Measurements from ENCODE around the gene PDE6C. TPM values are rescaled to one million over a fixed set of nuclear protein-coding genes. Genes with fewer than 3 reads are reported as not detected.

PDE6C gene
- polyA plus RNA-seq (2013, experiment 1 of 2; ENCODE audit: insufficient read length): 0.28 TPM
- 0.21 TPM for polyA plus RNA-seq (2013, experiment 2 of 2; ENCODE audit: insufficient read length)

DNA sequence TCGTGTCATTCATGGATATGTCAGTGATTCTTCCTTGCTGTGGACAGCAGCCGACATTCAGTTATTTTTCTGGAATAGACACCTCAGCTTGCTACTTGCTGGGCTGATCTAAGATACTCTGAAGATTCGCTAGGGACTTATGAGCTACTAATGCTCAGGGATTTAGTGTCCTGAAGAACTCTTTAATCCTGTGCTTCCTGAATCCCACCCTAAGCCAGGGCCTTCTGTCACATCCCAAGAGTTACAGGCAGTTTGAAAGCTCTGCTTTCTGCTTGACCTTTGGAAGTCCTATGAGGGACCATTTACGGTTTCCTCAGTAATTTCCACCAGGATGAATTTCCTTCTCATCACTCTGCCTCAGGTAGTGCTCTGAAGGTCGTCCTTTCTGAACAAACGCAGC lies at the start of gene PDE6C:
TSS of gene PDE6C (plus strand) at position 227 of the 400 bp plus-strand sequence. CDS start 189 bp downstream, outside the sequence.
- DNase-seq: no peak

DNA sequence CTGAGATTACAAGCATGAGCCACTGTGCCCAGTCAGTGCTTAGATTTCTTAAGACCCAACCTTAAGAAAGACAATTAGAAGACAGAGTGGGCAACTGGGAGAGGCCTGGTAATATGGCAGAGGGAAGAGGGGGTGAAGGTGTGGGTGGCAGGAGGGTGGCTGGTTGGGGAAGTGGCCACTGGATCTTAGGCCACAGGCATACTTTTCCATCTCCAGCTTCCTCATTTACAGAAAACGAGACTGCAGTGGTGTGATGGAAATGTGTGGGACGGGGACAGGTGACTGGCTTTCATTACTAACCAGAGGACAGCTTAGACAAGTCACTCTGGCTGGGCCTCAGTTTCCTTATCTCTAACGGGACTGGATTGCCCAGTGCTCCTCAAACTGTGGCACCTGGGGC lies 46.9 kb upstream of the PDE6C start:
- DNase-seq: no peak

DNA sequence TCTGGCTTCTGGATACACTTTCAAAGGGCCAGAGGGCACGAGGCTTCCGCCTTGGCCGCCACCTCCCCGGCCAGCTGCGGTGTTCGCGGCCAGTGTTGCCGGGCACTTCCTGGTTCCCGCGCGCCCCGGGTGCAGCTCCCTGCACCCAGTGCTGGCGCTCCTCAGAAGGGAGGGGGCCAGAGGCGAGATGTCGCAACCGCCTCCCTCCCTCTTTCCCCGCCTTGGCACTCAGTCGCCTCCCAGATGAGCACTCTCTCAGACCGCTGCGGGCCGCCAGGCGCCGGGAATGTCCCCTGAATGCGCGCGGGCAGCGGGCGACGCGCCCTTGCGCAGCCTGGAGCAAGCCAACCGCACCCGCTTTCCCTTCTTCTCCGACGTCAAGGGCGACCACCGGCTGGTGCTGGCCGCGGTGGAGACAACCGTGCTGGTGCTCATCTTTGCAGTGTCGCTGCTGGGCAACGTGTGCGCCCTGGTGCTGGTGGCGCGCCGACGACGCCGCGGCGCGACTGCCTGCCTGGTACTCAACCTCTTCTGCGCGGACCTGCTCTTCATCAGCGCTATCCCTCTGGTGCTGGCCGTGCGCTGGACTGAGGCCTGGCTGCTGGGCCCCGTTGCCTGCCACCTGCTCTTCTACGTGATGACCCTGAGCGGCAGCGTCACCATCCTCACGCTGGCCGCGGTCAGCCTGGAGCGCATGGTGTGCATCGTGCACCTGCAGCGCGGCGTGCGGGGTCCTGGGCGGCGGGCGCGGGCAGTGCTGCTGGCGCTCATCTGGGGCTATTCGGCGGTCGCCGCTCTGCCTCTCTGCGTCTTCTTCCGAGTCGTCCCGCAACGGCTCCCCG lies 45.7 kb upstream of the PDE6C start, which contains the start of gene FFAR4:
TSS of gene FFAR4 (plus strand) at position 231 of the 842 bp plus-strand sequence. CDS start at position 287, 56 bp downstream.
- DNase-seq: no peak

DNA sequence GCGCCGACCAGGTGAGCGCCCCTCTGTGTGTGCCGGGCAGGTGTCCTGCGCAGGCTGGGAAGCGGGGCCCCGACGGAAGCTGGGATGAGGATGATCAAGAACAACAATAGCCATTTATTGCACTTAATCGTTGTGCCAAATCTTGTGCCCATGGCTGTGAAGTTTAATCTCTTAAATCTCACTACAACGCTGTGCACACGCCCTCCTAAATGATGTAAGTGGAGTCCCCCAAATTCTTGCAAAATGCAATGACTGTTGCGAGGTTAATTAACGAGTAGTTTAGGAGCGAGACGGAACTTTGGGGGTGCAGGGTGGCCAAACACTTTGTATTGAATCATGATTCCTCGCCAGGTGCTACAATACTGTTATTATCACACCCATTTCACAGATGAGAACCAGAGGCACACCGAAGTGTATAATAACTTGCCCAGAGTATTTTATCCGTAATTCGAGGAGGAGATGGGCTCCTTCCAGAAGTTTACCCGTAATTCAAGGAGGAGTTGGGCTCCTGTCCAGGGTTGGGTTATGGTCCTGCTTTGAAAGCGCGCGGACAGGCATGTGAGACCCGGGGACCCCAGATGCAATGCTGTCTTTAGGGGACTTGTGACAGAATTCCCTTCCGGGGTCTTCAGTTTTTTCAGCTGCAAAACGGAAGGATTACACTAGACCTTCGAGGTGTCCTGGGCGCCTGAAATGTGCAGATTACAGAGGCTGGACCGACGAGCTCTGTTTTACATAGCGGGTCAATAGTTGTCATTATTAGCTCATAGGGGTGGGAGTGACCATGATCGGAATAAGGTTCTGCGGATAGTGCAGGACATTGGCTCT lies 44.8 kb upstream of the PDE6C start:
- DNase-seq: no peak

DNA sequence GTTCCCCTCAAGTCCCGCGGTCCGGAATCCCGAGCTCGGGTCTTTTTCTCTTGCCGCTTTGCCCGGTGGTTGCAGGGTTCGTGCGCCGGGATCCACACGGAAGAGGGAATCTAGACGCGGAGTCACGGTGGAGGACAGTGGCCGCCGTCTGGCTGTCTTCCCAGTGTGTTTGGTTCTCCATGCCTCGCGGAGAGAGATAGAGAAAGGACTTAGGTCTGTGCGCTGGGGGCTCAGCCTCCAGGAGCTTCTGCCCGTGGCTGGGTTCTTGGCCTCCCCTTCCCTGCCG lies 44.3 kb upstream of the PDE6C start:
- DNase-seq: no peak

DNA sequence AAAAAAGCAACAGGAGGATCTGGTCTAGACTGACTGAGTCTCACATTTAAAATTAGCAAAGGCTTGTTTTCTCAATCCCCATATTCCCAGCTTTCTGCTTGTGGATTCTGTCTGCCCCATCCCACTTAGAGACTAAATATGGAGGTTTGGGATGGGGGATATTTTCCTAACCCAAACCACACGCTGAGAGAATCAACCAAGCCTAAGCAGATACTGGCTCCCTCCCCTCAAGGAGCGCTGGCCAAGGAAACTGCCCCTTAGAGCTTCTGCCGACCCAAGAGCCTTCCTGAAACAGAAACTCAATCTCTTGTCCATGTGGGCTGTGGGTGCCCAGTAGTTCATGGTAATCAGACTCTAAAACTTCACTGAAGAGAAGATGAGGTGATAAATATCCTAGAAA lies 42.0 kb upstream of the PDE6C start:
- DNase-seq: no peak

DNA sequence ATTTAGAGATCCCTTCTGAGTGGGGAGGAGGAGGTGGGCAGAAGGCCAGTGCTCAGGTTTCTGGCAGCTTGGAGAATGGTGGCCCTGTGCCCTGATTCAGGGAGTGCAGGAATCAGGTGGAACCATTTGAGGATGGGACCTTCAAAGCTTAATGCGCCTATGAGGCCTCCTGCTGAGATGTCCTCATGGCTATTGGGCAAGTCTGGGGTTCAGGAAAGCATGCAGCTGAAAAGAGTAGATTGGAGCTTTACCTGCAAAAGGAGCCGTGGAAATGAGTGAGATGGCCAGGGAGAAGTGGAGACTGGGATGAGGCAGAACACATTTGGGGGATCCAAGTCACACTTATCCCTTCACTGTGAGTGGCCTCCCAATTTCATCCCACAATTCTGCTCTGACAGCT lies 39.7 kb upstream of the PDE6C start:
- no peak for DNase-seq

DNA sequence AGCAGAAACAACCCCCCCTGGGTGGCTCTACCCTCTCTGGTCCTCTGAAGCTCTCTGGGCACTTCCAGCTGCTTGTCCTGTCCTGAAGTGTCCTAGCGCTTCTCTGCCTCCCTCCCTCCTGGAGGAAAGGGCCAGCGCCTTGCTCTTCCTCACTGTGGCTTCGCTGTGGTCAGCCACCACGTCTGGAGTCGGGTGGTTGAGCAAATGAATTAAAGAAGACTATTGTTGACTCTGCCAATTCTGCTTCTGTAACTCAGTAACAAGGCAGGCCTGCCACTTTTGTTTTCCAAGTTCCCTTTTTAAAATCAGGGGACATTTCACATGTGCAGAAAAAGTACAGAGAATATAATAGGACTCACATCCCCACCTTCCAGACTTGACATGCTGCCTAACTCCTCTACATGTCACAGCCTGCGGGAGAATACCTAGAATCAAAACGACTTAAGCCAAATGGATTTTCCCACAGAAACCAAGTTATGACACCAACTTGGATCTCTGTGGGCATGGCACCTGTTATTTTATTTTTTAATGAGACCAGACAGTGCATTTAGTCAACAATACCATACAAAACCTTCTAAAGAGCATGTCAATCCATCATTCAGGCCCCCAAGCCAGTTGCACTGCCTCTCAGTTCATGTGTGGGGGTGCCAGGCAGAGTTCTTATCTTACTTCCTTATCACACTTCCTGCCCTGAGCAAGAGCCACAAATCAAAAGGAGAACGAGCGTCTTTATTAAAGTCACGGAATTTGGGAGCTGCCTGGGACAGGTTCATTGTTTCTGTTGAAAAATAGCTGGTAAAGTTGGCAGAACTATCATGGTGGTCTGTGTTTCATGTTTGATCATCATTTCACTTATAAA lies 39.1 kb upstream of the PDE6C start:
- DNase-seq: no peak

DNA sequence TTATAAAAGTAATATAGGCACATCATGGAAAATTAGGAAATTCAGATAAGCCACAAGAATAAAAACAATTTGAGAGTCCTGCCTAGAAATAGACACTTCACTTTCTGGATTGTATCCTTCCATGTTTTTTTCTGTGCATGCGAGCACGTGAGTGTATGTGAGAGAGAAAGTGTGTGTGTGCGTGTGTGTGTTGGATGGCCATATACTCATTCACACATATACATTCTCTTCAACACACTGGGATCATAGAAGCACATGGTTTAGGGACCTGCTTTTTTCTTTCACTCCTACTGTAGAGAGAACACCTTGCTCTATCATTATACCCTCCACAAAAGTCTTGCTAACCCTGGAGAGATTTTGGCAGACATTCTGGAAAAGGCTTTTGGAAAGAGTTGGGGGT lies 38.4 kb upstream of the PDE6C start:
- no peak for DNase-seq

DNA sequence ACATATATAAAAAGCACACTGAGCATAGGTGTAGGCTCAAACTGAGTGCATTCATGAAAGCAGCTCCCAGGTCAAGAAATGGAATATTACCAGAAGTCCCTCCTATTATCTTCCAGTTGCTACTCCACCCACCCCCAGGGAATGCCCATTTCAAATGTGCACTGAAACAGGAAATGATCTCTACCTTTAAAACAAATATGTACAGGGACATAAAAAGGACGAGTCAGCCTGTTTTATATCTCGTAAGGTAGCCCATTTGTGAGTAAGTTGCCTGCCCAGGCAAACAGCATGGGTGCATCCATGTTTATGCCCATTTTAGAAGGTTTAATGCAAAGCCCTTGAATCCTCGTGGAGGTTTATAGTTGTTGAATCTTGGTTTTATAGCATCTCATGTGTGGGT lies 35.4 kb upstream of the PDE6C start:
- DNase-seq: no peak

DNA sequence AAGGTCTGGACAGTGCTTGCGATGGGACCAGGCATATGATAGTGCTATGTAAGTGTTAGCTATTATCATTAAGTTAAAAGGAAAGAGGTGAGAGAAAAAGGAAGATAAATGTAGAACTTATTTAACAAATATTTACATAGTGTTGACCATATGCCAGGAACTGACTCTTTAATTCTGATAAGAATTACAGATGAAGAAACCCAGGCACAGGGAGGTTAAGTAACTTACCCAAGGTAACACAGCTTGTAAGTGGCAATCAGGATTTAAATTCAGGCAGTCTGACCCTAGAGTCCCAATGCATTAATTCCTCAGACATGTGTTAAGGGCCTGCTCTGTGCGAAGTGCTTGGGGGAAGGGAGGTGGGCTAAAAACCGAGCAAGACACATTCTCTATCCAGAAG lies 34.8 kb upstream of the PDE6C start:
- DNase-seq: no peak

DNA sequence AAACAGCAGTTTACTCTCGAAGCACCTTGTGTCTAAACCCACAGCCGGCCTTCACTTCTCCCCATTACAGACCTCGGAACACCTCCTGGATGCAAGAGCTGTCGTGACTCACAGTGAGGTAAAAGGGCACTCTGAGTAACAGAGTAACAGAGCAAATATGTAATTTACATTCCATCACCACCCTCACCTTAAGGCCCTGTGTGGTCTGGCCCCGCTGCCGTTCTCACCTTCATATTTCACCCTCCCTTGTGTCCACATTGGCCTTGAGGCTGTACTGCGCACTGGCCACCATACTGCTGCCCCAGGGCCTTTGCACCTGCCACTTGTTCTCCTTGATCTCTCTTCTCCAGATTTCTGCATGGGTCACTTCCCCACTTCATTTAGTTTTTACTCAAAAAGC lies 33.2 kb upstream of the PDE6C start:
- DNase-seq: no peak

DNA sequence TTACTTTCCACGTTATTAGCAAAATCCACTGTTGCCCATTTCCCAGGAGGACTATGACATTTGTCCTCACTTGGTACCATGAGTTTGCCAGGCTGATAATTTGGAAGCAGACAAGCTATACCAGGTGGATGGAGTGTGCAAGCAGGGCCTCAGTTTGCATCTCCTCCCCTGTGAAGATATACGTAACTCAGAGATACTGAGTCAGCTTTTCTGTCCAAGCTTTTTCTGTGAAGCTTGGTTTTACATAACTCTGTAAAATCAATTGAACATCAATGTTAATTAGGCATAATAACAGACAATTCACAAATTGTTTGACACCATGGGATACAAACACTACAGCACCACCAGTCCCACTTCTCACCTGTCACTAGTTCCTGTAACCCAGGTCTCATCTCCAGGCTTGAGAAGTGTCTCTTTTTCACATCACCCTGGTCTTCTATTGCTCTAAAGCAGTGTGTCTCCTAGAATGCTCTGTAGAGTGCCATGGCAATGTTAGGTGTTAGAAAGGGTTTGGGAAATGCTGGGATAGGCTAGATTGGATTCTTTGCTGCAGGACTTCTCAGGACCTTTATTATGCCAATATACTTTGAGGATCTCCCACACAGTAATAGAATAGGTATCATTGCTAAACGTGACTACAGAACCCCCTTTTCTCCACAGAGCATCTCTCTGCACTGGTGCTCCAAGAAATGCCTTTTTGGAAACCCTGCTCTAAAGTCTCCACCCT lies 32.2 kb upstream of the PDE6C start:
- no peak for DNase-seq

DNA sequence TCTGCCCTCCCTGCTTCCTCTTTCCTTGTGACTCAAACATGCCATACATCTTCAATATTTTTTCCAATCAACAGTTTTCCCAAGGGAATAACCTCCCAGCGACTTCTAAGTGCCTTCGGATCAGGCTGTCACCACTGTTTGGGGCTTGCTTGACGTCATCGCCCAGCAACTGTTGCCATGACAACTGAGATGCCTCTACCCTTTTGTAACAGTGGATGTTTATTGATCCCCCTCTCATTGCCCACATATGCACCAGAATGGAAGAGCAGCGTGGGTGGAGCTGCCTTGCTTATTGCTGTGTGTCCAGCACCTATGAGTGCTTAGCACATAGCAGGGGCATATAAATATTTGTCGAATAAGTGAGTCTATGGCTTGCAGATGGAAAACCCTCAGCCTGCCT lies 31.5 kb upstream of the PDE6C start:
- DNase-seq: peak; percentile 14

DNA sequence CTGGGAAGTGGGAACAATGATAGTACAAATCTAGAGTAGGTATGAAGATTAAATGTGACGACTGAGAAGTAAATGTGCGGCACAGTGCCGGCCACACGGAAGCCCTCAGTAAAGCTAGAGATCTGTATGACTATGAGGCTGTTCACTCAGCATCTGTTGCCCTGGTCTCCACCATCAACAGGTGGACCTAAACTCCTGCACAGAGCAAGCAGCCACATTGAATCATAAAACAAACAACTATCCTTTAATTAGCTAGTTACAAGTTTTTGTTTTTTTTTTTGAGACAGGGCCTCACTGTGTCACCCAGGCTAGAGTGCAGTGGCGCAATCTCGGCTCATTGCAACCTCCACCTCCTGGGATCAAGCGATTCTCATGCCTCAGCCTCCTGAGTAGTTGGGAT lies 27.9 kb upstream of the PDE6C start:
- DNase-seq: no peak

DNA sequence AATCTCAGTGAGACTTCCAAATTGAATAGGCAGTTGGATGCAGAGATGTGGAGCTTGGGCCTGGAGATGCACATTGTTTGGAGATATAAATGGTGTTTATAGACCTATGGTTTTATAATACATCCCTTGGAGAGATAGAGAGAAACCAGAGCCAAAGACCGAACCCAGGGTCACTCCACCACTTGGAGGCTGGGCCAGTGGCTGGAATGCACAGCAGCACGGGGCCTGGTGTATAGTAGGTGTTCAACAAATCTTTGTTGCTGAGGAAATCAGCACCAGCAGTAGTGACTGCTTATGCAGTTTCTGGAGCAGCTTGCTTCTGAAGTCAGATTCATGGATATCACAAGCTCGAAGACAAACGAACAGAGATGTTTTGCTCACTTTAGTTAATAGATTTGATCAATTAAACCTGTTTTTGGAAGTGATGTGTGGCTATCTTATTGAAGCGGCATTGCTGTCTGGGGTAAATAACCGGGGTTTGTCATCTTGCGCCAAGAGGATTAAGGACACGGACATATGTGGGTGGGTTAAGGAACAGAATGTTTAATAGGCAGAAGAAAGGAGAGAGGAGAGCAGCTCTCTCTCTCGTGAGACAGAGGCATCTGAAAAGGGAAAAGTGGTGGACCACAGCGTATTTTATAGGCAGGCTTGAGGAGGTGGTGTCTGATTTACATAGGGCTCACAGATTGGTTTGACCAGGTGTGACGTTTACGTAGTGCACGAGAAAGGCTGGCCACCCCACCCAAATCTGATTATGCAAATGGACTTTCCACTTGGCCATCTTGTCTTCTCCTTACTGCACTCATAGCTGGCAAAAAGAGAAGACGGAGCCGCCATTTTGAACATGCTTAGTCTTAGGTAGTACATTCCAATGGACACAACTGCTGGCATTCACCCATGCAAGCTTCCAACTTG lies 22.4 kb upstream of the PDE6C start:
- no peak for DNase-seq

DNA sequence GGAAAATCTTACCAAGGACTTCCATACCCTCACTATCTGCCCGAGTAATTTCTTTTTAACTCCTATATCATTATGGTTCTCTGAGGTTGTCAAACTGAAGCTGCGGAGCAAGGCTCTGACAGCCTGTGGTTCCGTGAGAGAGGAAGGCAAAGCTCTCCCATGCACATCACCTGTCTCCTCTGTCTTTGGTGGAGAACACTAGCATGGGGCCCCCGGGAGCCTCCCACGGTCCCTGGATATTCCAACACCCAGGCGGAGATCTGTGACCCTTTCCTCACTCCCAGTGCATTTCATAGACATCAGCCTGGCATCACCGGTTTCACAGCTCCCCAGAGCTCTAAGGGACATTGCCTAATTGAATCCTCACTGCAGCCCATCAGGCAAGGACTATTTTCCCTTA lies 21.7 kb upstream of the PDE6C start:
- DNase-seq: no peak

DNA sequence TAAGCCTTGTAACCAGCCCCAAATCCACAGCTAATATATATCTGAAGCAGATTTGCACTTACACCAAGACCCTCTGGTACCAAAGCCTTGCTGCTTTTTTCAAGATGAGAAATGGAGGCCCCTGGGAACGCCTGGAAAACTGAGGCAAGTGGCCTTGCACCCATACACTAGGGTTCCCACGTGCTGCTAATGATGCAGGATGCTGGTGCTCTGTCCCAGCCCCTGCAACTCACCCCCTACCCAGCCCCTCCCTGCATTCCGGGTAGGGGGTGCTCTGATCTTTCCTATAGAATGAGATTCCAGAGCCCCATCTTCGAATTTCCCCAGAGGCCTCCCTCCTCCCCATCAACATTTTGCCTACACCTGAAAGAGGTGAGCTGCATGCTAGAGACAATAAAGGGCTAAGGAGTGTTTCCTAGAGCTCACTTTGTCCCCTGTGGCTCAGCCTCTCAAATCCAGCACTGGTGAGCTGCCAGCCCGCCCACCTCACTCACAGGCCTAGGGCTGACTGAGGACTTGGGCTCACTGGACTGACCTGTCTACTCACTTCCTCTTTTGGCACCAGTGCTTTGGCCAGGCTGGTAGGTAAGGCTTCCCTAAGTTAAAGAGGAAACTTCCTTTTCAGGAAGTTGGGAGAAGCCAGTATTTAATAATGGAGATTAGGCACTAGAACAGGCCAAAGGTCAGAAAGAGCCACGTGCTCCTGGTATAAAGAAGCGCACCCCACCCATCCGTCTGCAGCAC lies 21.1 kb upstream of the PDE6C start:
- DNase-seq: no peak

DNA sequence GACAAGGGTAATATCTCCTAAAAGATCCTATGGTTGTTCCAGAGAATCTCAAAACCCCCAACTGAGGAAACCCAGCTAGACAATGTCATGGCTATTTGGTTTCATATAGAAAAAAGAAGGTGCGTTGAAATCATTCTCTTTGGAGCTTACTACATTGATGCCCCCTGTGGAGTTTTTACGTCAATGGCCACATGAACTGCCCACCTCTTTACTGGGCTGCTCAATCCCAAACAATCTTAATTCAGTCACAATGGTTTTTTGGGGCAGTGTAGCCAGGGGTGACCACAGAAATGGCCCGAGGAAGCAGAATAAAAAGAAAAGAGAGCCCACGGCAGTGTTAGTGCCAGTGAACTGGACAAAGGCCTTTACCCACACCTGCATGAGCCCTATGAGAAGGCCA lies 19.1 kb upstream of the PDE6C start:
- DNase-seq: no peak

DNA sequence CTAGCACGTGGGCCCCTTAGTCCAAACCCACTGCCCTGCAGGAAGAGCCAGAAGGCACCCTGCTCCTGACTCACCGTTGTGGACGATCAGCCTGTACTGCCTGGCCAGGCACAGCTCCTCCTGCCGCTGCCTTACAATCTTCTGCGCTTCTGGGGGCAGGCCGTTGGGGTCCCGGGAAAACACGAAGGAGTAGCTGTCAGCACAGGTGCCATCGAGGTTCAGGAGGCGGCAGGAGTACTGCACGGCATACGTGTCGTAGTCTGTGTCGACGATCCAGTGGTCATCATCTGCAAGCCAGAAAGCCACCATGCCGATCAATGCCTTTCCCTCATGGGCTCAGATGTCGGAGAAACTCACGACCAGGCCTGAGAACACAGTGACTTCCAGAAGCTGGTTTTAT lies 18.6 kb upstream of the PDE6C start:
- DNase-seq: no peak
